22Rv1 (cell line): ENCODE measurements around the gene ASB2.

Experiments
- CTCF ChIP-seq: fragments of 450-650 bp; IDR thresholded peaks from 2 replicates; pipeline ENCODE4 v1.5.1; 2017; ENCODE audit warnings: mild to moderate bottlenecking
- ZFX ChIP-seq: fragments of 450-650 bp; IDR thresholded peaks from 2 replicates; pipeline ENCODE4 v1.6.1; 2017; ENCODE audit warnings: antibody characterized with exemption, borderline replicate concordance

- TF ChIP-seq CTCF: no peak
- no peak for TF ChIP-seq ZFX
These were observed 31.9 kb upstream of the ASB2 start for GRCh38 chr14:94008234-94008633.
